DOHH2 (cell line): ENCODE results near the gene NPAS3.

ENCODE experiments used
- H3F3A ChIP-seq: fragments of 200-600 bp; sonication (generic), shearing (Covaris generic); 2 replicates; pipeline ENCODE4 v1.6.0; 2016; ENCODE audit warnings: antibody characterized with exemption, mild to moderate bottlenecking; ENCODE audit not compliant: control insufficient read depth, insufficient read depth
- H3K27ac ChIP-seq: fragments of 200-600 bp; sonication (generic); 2 replicates; pipeline ENCODE4 v1.5.1; 2014; ENCODE audit warnings: low read depth, mild to moderate bottlenecking, low read length, moderate library complexity
- H3K27me3 ChIP-seq: fragments of 200-600 bp; sonication (generic); 2 replicates; pipeline ENCODE4 v1.6.1; 2014; ENCODE audit warnings: mild to moderate bottlenecking, low read length, mixed read lengths; ENCODE audit not compliant: control insufficient read depth
- H3K36me3 ChIP-seq: fragments of 200-600 bp; sonication (generic); 2 replicates; pipeline ENCODE4 v1.6.1; 2014; ENCODE audit warnings: mild to moderate bottlenecking, low read length, moderate library complexity, mixed read lengths; ENCODE audit not compliant: control insufficient read depth
- H3K4me1 ChIP-seq: fragments of 200-600 bp; sonication (generic); 2 replicates; pipeline ENCODE4 v1.6.1; 2014; ENCODE audit warnings: mild to moderate bottlenecking, low read length, mixed read lengths; ENCODE audit not compliant: control insufficient read depth
- H3K4me2 ChIP-seq: fragments of 200-600 bp; sonication (generic); 2 replicates; pipeline ENCODE4 v1.6.0; 2014; ENCODE audit warnings: mild to moderate bottlenecking, low read length, moderate library complexity
- H3K4me3 ChIP-seq: fragments of 200-600 bp; sonication (generic); 2 replicates; pipeline ENCODE4 v1.5.1; 2014; ENCODE audit warnings: mild to moderate bottlenecking, low read length, mixed read lengths
- H3K79me2 ChIP-seq: fragments of 200-600 bp; sonication (generic); 2 replicates; pipeline ENCODE4 v1.6.1; 2014; ENCODE audit warnings: mild to moderate bottlenecking, low read length, mixed read lengths; ENCODE audit not compliant: control insufficient read depth
- H3K9me2 ChIP-seq: fragments of 200-600 bp; sonication (generic); replicated peaks from 2 replicates; pipeline ENCODE4 v1.6.1; 2014; ENCODE audit warnings: mild to moderate bottlenecking, low read length, mixed read lengths; ENCODE audit not compliant: control insufficient read depth
- H3K9me3 ChIP-seq: fragments of 200-600 bp; sonication (generic); 2 replicates; pipeline ENCODE4 v1.6.1; 2014; ENCODE audit warnings: antibody characterized with exemption, low read length, mixed read lengths; ENCODE audit not compliant: control insufficient read depth, insufficient read depth
- H4K20me1 ChIP-seq: fragments of 200-600 bp; sonication (generic); 2 replicates; pipeline ENCODE4 v1.6.0; 2014; ENCODE audit warnings: low read depth, mild to moderate bottlenecking, antibody characterized with exemption, low read length, moderate library complexity; ENCODE audit not compliant: control insufficient read depth, insufficient read depth
- EZH2phosphoT487 ChIP-seq: fragments of 200-600 bp; sonication (generic); IDR thresholded peaks from 2 replicates; pipeline ENCODE4 v1.6.1; 2017; ENCODE audit warnings: borderline replicate concordance, mild to moderate bottlenecking, antibody characterized with exemption, low read length, moderate library complexity, mixed read lengths
- TF ChIP-seq, protein P1 (sequence below): fragments of 200-600 bp; sonication (generic); IDR thresholded peaks from one replicate; pipeline ENCODE4 v1.5.1; 2014; ENCODE audit warnings: antibody characterized with exemption, mild to moderate bottlenecking, low read depth, low read length; ENCODE audit not compliant: poor library complexity, severe bottlenecking

NPAS3 gene

DNA sequence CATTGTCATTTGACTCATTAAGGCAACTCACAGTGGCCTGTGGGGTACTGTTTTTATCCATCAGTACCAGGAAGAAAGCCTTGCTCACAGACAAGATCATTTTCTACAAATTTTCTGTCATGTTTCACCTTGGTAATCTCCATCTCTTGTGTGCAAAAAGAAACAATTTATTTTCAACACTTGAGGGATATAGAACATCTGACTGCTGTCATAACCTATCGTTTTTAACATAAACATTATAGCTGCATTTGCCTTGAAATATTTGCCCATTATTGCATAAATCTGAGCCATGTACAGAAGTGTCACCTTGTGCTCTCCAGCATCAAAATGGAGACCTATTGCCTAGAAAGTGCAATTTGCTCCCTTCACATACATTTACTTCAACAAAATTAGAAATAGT, 300.8 kb downstream of the NPAS3 start:
- no peak overlapping the region for H3K4me2 ChIP-seq
- H3K27ac ChIP-seq: no peak overlapping the region
- no peaks in the 10 kb centered on the region for H3K27me3 ChIP-seq
- no peaks in the 10 kb centered on the region for H4K20me1 ChIP-seq
- TF ChIP-seq, protein P1, sequence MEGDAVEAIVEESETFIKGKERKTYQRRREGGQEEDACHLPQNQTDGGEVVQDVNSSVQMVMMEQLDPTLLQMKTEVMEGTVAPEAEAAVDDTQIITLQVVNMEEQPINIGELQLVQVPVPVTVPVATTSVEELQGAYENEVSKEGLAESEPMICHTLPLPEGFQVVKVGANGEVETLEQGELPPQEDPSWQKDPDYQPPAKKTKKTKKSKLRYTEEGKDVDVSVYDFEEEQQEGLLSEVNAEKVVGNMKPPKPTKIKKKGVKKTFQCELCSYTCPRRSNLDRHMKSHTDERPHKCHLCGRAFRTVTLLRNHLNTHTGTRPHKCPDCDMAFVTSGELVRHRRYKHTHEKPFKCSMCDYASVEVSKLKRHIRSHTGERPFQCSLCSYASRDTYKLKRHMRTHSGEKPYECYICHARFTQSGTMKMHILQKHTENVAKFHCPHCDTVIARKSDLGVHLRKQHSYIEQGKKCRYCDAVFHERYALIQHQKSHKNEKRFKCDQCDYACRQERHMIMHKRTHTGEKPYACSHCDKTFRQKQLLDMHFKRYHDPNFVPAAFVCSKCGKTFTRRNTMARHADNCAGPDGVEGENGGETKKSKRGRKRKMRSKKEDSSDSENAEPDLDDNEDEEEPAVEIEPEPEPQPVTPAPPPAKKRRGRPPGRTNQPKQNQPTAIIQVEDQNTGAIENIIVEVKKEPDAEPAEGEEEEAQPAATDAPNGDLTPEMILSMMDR: no peak
- TF ChIP-seq EZH2phosphoT487: no peak
- no peaks in the 10 kb centered on the region for H3K9me3 ChIP-seq
- H3K9me2 ChIP-seq: no peaks in the 10 kb centered on the region
- no peaks in the 10 kb centered on the region for H3K79me2 ChIP-seq
- H3K4me3 ChIP-seq: no peak overlapping the region
- H3K4me1 ChIP-seq: no peaks in the 10 kb centered on the region
- H3K36me3 ChIP-seq: no peaks in the 10 kb centered on the region
- H3F3A ChIP-seq: no peaks in the 10 kb centered on the region

- Histone ChIP-seq H3F3A (no peaks in the 10 kb centered on the region), H4K20me1 (no peaks in the 10 kb centered on the region), H3K4me3 (no peak overlapping the region), H3K9me2 (no peaks in the 10 kb centered on the region), H3K36me3 (no peaks in the 10 kb centered on the region), H3K4me1 (no peaks in the 10 kb centered on the region), H3K27me3 (no peaks in the 10 kb centered on the region), H3K4me2 (no peak overlapping the region), H3K27ac (no peak overlapping the region), H3K9me3 (no peaks in the 10 kb centered on the region), H3K79me2 (no peaks in the 10 kb centered on the region)
- TF ChIP-seq EZH2phosphoT487: no peak
- TF ChIP-seq, protein P1: no peak
These were observed 301.8 kb downstream of the NPAS3 start for GRCh38 chr14:33240466-33240865.

DNA sequence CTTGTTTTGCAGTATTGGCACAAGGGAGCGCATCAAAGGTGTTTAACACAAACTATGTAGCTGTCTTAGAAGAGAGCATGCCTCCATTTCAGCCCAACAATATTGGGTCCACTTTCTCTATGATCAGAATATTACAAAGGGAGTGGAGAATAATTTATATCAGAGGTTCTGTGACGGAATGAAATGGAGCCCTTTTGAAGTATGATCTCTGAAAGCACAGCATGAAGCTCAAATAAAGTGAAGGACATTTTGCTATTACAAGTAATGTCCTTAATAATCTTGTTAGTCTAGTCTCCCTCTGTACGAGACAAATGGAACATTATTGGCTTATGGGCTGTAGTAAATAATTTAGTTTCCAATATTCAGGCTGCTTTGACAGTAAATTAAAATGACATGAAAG, 302.7 kb downstream of the NPAS3 start:
- no peaks in the 10 kb centered on the region for H4K20me1 ChIP-seq
- H3K27me3 ChIP-seq: no peaks in the 10 kb centered on the region
- no peak overlapping the region for H3K4me3 ChIP-seq
- H3K9me2 ChIP-seq: no peaks in the 10 kb centered on the region
- no peaks in the 10 kb centered on the region for H3K9me3 ChIP-seq
- TF ChIP-seq, protein P1: no peak
- TF ChIP-seq EZH2phosphoT487: no peak
- H3K4me1 ChIP-seq: no peaks in the 10 kb centered on the region
- no peaks in the 10 kb centered on the region for H3K79me2 ChIP-seq
- H3K36me3 ChIP-seq: no peaks in the 10 kb centered on the region
- H3K4me2 ChIP-seq: no peak overlapping the region
- no peak overlapping the region for H3K27ac ChIP-seq
- H3F3A ChIP-seq: no peaks in the 10 kb centered on the region

DNA sequence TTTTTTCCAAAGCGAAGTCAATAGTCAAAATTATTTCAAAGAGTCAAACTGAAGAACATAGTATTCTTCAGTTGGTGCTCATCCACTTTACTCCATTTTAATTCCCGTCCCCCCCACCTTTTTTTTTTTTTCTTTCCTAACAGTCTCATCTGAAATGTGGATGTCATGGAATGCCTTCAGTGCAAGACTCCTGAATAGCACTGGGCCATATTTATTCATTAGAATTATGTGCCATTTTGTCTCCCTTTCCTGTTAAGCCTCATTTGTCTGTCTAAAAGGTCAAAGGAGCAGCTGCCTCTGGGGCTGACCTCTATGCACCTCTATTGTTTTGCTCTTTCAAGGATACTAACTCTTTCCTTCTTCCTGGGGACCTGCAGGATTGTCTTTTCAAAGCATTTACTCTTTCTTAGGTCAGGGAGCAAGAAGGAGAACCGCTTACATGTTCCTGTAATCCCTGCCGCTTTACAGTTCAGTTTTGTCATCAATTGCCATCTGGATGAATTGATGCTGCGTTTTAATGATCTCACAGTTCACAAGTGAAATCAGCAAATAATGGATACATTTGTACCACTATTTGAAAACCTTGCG, 310.6 kb downstream of the NPAS3 start:
- H3K4me3 ChIP-seq: no peak overlapping the region

More for the DNA sequence above, 310.6 kb downstream of the NPAS3 start:
- H3K4me1 ChIP-seq: no peaks in the 10 kb centered on the region
- no peaks in the 10 kb centered on the region for H3K79me2 ChIP-seq
- H4K20me1 ChIP-seq: no peaks in the 10 kb centered on the region
- H3K9me3 ChIP-seq: no peaks in the 10 kb centered on the region
- no peaks in the 10 kb centered on the region for H3K9me2 ChIP-seq
- H3F3A ChIP-seq: no peaks in the 10 kb centered on the region
- no peak overlapping the region for H3K4me2 ChIP-seq
- no peak for TF ChIP-seq EZH2phosphoT487
- TF ChIP-seq, protein P1: no peak
- H3K27me3 ChIP-seq: no peaks in the 10 kb centered on the region
- no peaks in the 10 kb centered on the region for H3K36me3 ChIP-seq
- no peak overlapping the region for H3K27ac ChIP-seq
